Measurements from ENCODE around the gene HPS1. TPM values are rescaled to one million over a fixed set of nuclear protein-coding genes. Genes with fewer than 3 reads are reported as not detected.

HPS1 gene
- total and polyA plus RNA-seq, 2 of the 8 experiments (the other 6 are each of a cell fraction or from before 2014, with no cell fraction given) = 38.7 to 61.7 TPM

- TF ChIP-seq CHD7 (IDR thresholded peaks at IDR 0.05; ENCODE audit: insufficient replicate concordance, low read length) (no peak), SIX5 (IDR thresholded peaks at IDR 0.05; ENCODE audit: low read depth, low read length) (no peak), PHF8 (conservative IDR thresholded peaks at IDR 0.05; ENCODE audit: low read depth, low read length) (no peak), RFX5 (IDR thresholded peaks at IDR 0.05; ENCODE audit: borderline replicate concordance, low read depth, low read length) (no peak), SP2 (IDR thresholded peaks at IDR 0.05; ENCODE audit: low read length) (no peak), HDAC2 (IDR thresholded peaks at IDR 0.05; ENCODE audit: borderline replicate concordance in 1 of 2, low read depth in 2 of 2, low read length in 2 of 2) (no peak), RNF2 (IDR thresholded peaks at IDR 0.05; ENCODE audit: borderline replicate concordance, low read depth, low read length, missing control alignments, poor library complexity, severe bottlenecking) (no peak), SIN3A (conservative IDR thresholded peaks at IDR 0.05 in 1 of 2, IDR thresholded peaks at IDR 0.05 in 1 of 2; ENCODE audit: low read depth in 1 of 2, low read length in 2 of 2) (no peak)
Observed at GRCh38 chr10:98418665-98419468, 27.9 kb downstream of the HPS1 start (continued).

All from H1 (cell line).